SK-N-SH (cell line): ENCODE data around the gene DMRTB1. TPM values are rescaled to one million over a fixed set of nuclear protein-coding genes. Genes with fewer than 3 reads are reported as not detected.

Experiments
- CTCF ChIA-PET: fragments of 300-600, 350-600 bp; formaldehyde crosslinking; extraction: SDS; loops from one replicate; lab custom pipeline; 2021; lab: Yijun Ruan, JAX
- POLR2A ChIA-PET: fragments of 350-600 bp; sonication (Branson Sonifier 250); formaldehyde crosslinking; extraction: SDS; loops from one replicate; lab custom pipeline; 2020; ENCODE audit warnings: antibody characterized with exemption, inconsistent platforms; lab: Yijun Ruan, JAX
- DNase-seq: peaks from one replicate; pipeline ENCODE4 v3.0.0; 2012
- H2AFZ ChIP-seq: fragments of 200-600 bp; sonication (generic); 2 replicates; pipeline ENCODE4 v1.8.1; 2016; ENCODE audit warnings: antibody characterized with exemption, mild to moderate bottlenecking, low read depth
- H3F3A ChIP-seq: fragments of 200-600 bp; sonication (generic); replicated peaks from 2 replicates; pipeline ENCODE3; 2016; ENCODE audit warnings: antibody characterized with exemption, mild to moderate bottlenecking; ENCODE audit not compliant: insufficient read depth
- H3K27ac ChIP-seq, 2 experiments: fragments of 200-500 bp in 1 of 2; fragments of 200-600 bp in 1 of 2; sonication (Bioruptor generic) in 1 of 2; sonication (generic), shearing (Covaris generic) in 1 of 2; 2 replicates each; pipeline versions ENCODE4 v1.5.1 to v1.6.1; 2014 to 2016; ENCODE audit warnings: low read depth in 2 of 2, inconsistent platforms in 1 of 2, low read length in 1 of 2, mild to moderate bottlenecking in 1 of 2, mixed read lengths in 1 of 2
- H3K27me3 ChIP-seq: fragments of 200-600 bp; sonication (generic), shearing (Covaris generic); 2 replicates; pipeline ENCODE4 v1.6.1; 2016; ENCODE audit warnings: mixed run types; ENCODE audit not compliant: insufficient read depth
- H3K36me3 ChIP-seq, 2 experiments: fragments of 200-500 bp in 1 of 2; fragments of 200-600 bp in 1 of 2; sonication (Bioruptor generic) in 1 of 2; sonication (generic) in 1 of 2; replicated peaks in 1 of 2; 2 replicates each; pipeline versions ENCODE3 to v1.5.1; 2014 to 2016; ENCODE audit warnings: low read length in 1 of 2, mild to moderate bottlenecking in 1 of 2; ENCODE audit not compliant: insufficient read depth in 2 of 2, control insufficient read depth in 1 of 2
- H3K4me1 ChIP-seq, 2 experiments: fragments of 200-500 bp in 1 of 2; fragments of 200-600 bp in 1 of 2; sonication (Bioruptor generic) in 1 of 2; sonication (generic), shearing (Covaris generic) in 1 of 2; 2 replicates each; pipeline versions ENCODE4 v1.5.1 to v1.6.1; 2014 to 2016; ENCODE audit warnings: low read depth in 1 of 2, low read length in 1 of 2, mixed run types in 1 of 2; ENCODE audit not compliant: insufficient read depth in 2 of 2, control insufficient read depth in 1 of 2
- H3K4me2 ChIP-seq: fragments of 200-600 bp; sonication (generic), shearing (Covaris generic); 2 replicates; pipeline ENCODE4 v1.6.1; 2017; ENCODE audit warnings: mixed run types
- H3K4me3 ChIP-seq, 2 experiments: fragments of 200-500 bp in 1 of 2; fragments of 200-600 bp in 1 of 2; sonication (Bioruptor generic) in 1 of 2; sonication (generic), shearing (Covaris generic) in 1 of 2; 2 replicates each; pipeline versions ENCODE4 v1.5.1 to v1.8.1; 2014 to 2016; ENCODE audit warnings: low read depth in 2 of 2, inconsistent platforms in 1 of 2, low read length in 1 of 2, mild to moderate bottlenecking in 1 of 2, mixed read lengths in 1 of 2, moderate library complexity in 1 of 2
- H3K79me2 ChIP-seq: fragments of 200-600 bp; sonication (generic); 2 replicates; pipeline ENCODE4 v1.8.1; 2017; ENCODE audit warnings: mild to moderate bottlenecking; ENCODE audit not compliant: insufficient read depth
- H3K9ac ChIP-seq: fragments of 200-600 bp; sonication (generic); 2 replicates; pipeline ENCODE4 v1.6.1; 2017; ENCODE audit warnings: mixed run types
- H3K9me2 ChIP-seq: fragments of 200-600 bp; sonication (generic); 2 replicates; pipeline ENCODE4 v1.6.1; 2017; ENCODE audit warnings: mixed run types
- H3K9me3 ChIP-seq: fragments of 200-600 bp; sonication (generic); 2 replicates; pipeline ENCODE4 v1.6.1; 2017; ENCODE audit warnings: mixed run types, mild to moderate bottlenecking, moderate library complexity
- H4K20me1 ChIP-seq: fragments of 200-600 bp; sonication (generic); 2 replicates; pipeline ENCODE4 v1.6.1; 2017; ENCODE audit warnings: mild to moderate bottlenecking, mixed run types; ENCODE audit not compliant: insufficient read depth
- ELF1 ChIP-seq: IDR thresholded peaks from 2 replicates; pipeline ENCODE4 v1.4.0; 2012
- EZH2phosphoT487 ChIP-seq: fragments of 200-600 bp; sonication (generic); IDR thresholded peaks from 2 replicates; pipeline ENCODE4 v1.6.1; 2017; ENCODE audit warnings: low read depth, mixed run types, mild to moderate bottlenecking, antibody characterized with exemption, moderate library complexity, borderline replicate concordance
- FOXJ3 ChIP-seq: sonication (generic); formaldehyde crosslinking; IDR thresholded peaks from 2 replicates; pipeline ENCODE4 v1.5.1; 2020; ENCODE audit warnings: mild to moderate bottlenecking, missing genetic modification reagents
- FOXM1 ChIP-seq: IDR thresholded peaks from 2 replicates; pipeline ENCODE4 v1.4.0; 2012; ENCODE audit warnings: low read depth, mild to moderate bottlenecking
- JUND ChIP-seq: IDR thresholded peaks from 2 replicates; pipeline ENCODE4 v1.4.0; 2012
- MXI1 ChIP-seq: IDR thresholded peaks from 2 replicates; pipeline ENCODE4 v1.6.1; 2012; ENCODE audit warnings: mild to moderate bottlenecking, low read depth, low read length, improper control_type of control experiment
- NFIC ChIP-seq: IDR thresholded peaks from 2 replicates; pipeline ENCODE4 v1.4.0; 2012; ENCODE audit warnings: borderline replicate concordance
- NRF1 ChIP-seq: IDR thresholded peaks from 2 replicates; pipeline ENCODE4 v1.6.1; 2012; ENCODE audit warnings: low read depth, mild to moderate bottlenecking, low read length
- PBX3 ChIP-seq: IDR thresholded peaks from 2 replicates; pipeline ENCODE4; 2012
- RCOR1 ChIP-seq: fragments of 150-350 bp; IDR thresholded peaks from 2 replicates; pipeline ENCODE4 v1.6.1; 2017; ENCODE audit warnings: antibody characterized with exemption, low read length
- RFX5 ChIP-seq: IDR thresholded peaks from 2 replicates; pipeline ENCODE4 v1.6.1; 2012; ENCODE audit warnings: mild to moderate bottlenecking, improper control_type of control experiment, low read length
- RXRA ChIP-seq: IDR thresholded peaks from 2 replicates; pipeline ENCODE4 v1.4.0; 2012; ENCODE audit warnings: low read depth, mild to moderate bottlenecking, borderline replicate concordance
- TCF12 ChIP-seq: IDR thresholded peaks from 2 replicates; pipeline ENCODE4 v1.4.0; 2012
- USF1 ChIP-seq: IDR thresholded peaks from 2 replicates; pipeline ENCODE4 v1.4.0; 2012; ENCODE audit warnings: low read depth, borderline replicate concordance
- YY1 ChIP-seq: IDR thresholded peaks from 2 replicates; pipeline ENCODE4 v1.4.0; 2012; ENCODE audit warnings: low read depth, mild to moderate bottlenecking
- WGBS: methylation state at CpG from one replicate; pipeline ENCODE4 v1.1.6; 2017; ENCODE audit warnings: low lambda C conversion rate; 5-methylcytosine and 5-hydroxymethylcytosine counted together
- polyA plus RNA-seq, 3 experiments: library from polyadenylated mRNA; depleted of rRNA; stranded (reverse); fragments of >200 nt; gene quantifications; 2 replicates each; pipeline ENCODE4 v1.2.3, GENCODE V29; 2012
- TF ChIP-seq, protein P1 (sequence below): IDR thresholded peaks from 2 replicates; pipeline ENCODE4 v1.6.1; 2012; ENCODE audit warnings: mild to moderate bottlenecking, low read depth, low read length, moderate library complexity

DMRTB1 gene
- polyA plus RNA-seq, 1 of the 3 experiments (the other 2 are of a cell fraction) = not detected

DNA sequence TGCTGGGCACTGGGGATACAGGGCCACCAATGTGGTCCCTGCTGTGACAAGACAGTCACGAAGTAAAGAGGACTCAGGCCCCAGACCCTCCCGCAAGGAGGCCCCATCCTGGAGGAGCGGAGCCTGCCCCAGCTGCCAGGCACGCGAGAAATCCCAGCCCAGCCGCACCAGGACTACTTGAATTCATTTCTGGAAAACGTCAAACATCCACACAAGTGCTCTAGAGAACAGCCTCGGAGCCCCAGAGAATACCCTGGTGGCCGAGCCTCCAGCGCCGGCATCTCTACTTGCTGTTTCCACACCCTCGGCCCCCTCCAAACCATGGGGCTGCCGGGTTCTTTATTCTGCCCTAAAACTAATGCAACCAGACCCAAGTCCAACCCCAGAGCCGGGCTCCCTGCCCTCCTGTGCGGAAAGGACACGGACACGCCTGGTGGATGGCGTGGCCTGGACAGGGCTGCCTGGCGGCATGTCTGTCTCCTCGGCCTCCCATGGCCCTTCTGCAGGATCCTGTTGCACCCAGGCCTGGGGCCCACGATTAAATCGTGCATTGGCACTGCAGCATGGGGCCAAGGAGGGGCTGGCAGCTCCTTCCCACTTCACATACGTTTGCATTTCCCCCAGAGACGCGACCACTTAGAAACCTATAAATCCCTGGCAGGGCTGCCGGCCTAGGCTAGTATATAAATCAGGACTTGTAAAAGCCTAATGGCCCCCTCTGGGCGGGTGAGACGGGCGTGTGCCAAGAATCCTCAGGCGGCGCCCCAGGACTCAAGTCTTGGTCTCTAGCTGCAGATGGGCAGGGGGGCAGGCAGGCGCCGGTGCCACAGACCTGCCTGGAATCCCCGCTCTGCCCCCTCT, 41.2 kb downstream of the DMRTB1 start:
- 80% methylated on average over 25 of the region's 34 CpGs for WGBS
- no peaks in the 10 kb centered on the region for H3F3A ChIP-seq
- no peaks in the 10 kb centered on the region for H3K79me2 ChIP-seq
- H3K27me3 ChIP-seq = no peaks in the 10 kb centered on the region
- H3K36me3 ChIP-seq = no peaks in the 10 kb centered on the region
- H3K9ac ChIP-seq = no peak overlapping the region
- CTCF ChIA-PET = interaction anchor here (1.1 to 2.0 kb wide), 3 partner anchors 10 to 17 kb away, joined by 3 to 9 read pairs (median 6); no protein-coding TSS in a partner anchor
- no peaks in the 10 kb centered on the region for H3K9me2 ChIP-seq
- peaks cover 5 to 52% of the 10 kb centered on the region in 2 experiments; a peak in 1 of 4 replicates for H3K4me1 ChIP-seq
- POLR2A ChIA-PET = no interaction called here
- TF ChIP-seq RXRA (no peak), TCF12 (no peak), EZH2phosphoT487 (no peak), RCOR1 (no peak), RFX5 (no peak), USF1 (no peak), NFIC (no peak), ELF1 (no peak), FOXJ3 (no peak), FOXM1 (no peak), YY1 (no peak), JUND (no peak), NRF1 (no peak), PBX3 (no peak), MXI1 (no peak)
- TF ChIP-seq, protein P1, sequence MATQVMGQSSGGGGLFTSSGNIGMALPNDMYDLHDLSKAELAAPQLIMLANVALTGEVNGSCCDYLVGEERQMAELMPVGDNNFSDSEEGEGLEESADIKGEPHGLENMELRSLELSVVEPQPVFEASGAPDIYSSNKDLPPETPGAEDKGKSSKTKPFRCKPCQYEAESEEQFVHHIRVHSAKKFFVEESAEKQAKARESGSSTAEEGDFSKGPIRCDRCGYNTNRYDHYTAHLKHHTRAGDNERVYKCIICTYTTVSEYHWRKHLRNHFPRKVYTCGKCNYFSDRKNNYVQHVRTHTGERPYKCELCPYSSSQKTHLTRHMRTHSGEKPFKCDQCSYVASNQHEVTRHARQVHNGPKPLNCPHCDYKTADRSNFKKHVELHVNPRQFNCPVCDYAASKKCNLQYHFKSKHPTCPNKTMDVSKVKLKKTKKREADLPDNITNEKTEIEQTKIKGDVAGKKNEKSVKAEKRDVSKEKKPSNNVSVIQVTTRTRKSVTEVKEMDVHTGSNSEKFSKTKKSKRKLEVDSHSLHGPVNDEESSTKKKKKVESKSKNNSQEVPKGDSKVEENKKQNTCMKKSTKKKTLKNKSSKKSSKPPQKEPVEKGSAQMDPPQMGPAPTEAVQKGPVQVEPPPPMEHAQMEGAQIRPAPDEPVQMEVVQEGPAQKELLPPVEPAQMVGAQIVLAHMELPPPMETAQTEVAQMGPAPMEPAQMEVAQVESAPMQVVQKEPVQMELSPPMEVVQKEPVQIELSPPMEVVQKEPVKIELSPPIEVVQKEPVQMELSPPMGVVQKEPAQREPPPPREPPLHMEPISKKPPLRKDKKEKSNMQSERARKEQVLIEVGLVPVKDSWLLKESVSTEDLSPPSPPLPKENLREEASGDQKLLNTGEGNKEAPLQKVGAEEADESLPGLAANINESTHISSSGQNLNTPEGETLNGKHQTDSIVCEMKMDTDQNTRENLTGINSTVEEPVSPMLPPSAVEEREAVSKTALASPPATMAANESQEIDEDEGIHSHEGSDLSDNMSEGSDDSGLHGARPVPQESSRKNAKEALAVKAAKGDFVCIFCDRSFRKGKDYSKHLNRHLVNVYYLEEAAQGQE = no peak
- TF ChIP-seq, all 33 proteins: peak for 0
- Histone ChIP-seq H3K4me2 (no peak overlapping the region), H3K4me3 (no peak overlapping the region), H4K20me1 (no peaks in the 10 kb centered on the region), H3K9me3 (no peaks in the 10 kb centered on the region), H2AFZ (no peak overlapping the region), H3K27ac (no peak overlapping the region; a peak in 1 of 4 replicates)
- no peak for DNase-seq
